Erythroblast (primary cell): ENCODE results near the gene RIPPLY3.
"Not testable (repeated sequence)": the region's sequence is repeated elsewhere in the genome, so short reads cannot be mapped to it uniquely, and the experiment has no call there.

Experiments used
- DNase-seq, 2 experiments: peaks; one replicate each; lab custom pipeline; 2025; lab: John Stamatoyannopoulos, UW
- GATA1 ChIP-seq: IDR thresholded peaks from 2 replicates; pipeline ENCODE4 v1.6.1; 2011; ENCODE audit warnings: low read depth, mild to moderate bottlenecking, control low read depth, low read length, moderate library complexity
- POLR2A ChIP-seq: IDR thresholded peaks from 2 replicates; pipeline ENCODE4 v1.6.1; 2011; ENCODE audit warnings: mild to moderate bottlenecking, low read length

Gene RIPPLY3

GRCh38 chr21:37028570-37028969 lies 22.1 kb downstream of the RIPPLY3 start:
- TF ChIP-seq GATA1: no peak
- no peak for TF ChIP-seq POLR2A
- DNase-seq: no peak

DNA sequence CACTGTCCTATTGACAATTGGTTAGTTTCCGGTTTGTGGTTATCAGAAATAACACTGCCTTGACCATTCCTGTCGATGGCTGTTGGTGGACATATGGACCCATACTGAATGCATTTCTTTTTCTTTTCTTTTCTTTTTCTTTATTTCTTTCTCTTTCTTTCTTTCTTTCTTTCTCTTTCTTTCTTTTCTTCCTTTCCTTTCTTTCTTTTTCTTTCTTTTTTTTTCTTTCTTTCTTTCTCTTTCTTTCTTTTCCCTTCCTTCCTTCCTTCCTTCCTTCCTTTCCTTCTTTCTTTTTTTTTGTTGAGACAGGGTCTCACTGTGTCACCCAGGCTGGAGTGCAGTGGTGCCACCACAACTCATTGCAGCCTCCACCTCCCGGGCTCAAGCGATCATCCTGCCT lies 24.4 kb downstream of the RIPPLY3 start:
- no peak for TF ChIP-seq GATA1
- no peak for TF ChIP-seq POLR2A
- no peak for DNase-seq

DNA sequence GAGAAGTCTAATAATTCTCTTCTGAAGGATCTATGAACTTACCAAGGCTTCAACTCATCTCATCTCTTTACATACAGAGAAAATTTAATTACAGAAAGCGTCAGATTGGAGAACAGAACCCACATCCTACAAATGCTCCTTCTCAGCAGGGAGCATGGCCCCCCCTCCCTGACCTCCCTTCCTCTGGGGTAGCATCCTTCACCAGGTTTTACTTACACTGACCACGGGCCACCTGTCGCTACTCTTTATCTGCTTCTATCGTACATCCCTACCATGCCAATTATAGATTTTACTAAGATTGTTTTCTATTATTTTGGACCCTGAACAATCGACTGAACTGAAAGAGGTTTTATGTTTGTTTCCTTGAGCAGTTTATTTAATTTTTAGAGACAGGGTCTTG lies 25.8 kb downstream of the RIPPLY3 start:
- no peak for DNase-seq
- TF ChIP-seq GATA1 (no peak), POLR2A (no peak)

DNA sequence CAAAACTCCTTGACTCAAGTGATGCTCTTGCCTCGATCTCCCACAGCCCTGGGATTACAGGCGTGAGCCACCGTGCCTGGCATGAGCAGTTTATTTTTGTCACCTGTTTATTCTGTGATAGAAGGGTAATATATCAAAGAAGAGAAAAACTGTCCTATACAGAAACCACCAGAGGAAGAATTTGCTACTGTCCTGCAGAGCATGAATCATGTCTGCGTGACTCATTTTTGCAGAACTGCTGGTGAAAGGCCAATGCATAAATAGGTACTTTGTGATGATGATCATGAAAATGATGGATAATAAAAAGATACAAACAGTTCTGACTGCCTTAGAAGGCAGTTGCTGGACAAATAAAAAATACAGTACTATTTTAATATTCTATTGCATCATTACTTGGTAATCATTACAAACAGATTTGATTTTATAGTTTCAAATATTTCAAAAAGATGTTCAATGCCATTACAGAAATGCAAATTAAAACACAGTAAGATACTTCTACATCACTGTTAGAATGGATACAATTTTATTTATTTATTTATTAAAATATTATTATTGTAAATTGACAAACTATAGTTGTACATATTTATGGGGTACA lies 26.5 kb downstream of the RIPPLY3 start:
- TF ChIP-seq POLR2A: no peak
- TF ChIP-seq GATA1: no peak
- DNase-seq: no peak

GRCh38 chr21:37034394-37034793 lies 27.9 kb downstream of the RIPPLY3 start:
- not testable (repeated sequence) for DNase-seq

DNA sequence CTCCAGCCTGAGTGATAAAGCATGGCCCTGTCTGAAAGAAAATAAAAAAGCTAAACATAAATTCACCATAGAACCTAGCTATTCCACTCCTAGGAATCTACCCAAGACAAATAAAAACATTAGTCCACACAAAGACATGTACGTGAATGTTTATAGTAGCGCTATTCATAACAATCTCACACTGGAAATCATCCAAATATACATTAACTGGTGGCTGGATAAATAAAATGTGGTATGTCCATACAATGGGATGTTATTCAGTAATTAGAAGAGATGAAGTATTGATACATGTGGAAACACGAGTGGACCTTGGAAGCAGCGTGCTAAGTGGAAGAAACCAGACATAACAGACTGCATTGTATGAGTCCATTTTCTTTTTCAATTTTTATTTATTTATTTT lies 29.7 kb downstream of the RIPPLY3 start:
- no peak for TF ChIP-seq POLR2A
- TF ChIP-seq GATA1: no peak
- DNase-seq: no peak

GRCh38 chr21:37039411-37040075 lies 33.0 kb downstream of the RIPPLY3 start:
- no peak for TF ChIP-seq POLR2A
- no peak for TF ChIP-seq GATA1
- no peak for DNase-seq

DNA sequence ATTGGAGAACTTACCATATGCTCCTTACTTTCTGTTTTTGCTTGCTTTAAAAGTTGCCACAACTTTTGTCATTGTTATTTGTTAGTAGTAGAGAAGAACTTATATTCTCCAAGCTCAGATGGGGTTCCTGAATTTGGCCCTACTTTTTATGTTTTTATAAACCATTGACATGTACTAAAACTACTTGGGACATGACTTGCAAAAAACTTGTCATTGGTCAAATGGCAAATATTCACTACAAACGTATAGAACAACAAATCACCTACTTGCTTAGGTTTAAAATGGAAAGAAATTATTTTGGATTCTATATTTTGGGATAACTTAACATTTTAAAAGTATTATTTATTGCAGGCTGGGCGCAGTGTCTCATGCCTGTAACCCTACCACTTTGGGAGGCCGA lies 33.7 kb downstream of the RIPPLY3 start:
- TF ChIP-seq GATA1: no peak
- TF ChIP-seq POLR2A: no peak
- no peak for DNase-seq

DNA sequence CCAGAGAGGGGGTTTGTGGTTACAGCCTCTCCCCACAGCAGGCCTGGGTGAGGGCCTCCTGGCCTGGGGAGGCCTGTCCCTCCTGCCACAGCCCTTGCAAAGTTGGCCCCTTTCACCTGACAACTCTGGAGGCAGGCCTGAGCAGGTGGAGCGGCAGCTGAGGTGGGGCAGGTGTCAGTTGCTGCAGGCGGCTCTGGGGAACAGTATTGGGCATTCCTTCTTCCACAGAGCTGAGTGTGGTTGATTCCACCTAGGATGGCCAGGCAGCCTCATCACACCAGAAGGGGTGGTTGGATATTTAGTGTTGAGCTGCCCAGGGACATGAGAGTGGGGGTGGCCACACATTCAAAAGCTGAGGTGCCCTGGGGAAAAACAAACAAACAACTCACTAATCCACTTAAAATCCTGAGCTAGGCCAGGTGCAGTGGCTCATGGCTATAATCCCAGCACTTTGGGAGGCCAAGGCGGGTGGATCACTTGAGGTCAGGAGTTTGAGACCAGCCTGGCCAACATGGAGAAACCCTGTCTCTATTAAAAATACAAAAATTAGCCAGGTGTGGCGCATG lies 35.3 kb downstream of the RIPPLY3 start:
- no peak for DNase-seq
- TF ChIP-seq GATA1 (no peak), POLR2A (no peak)

GRCh38 chr21:37043818-37044217 lies 37.3 kb downstream of the RIPPLY3 start:
- TF ChIP-seq POLR2A (no peak), GATA1 (no peak)
- no peak for DNase-seq

DNA sequence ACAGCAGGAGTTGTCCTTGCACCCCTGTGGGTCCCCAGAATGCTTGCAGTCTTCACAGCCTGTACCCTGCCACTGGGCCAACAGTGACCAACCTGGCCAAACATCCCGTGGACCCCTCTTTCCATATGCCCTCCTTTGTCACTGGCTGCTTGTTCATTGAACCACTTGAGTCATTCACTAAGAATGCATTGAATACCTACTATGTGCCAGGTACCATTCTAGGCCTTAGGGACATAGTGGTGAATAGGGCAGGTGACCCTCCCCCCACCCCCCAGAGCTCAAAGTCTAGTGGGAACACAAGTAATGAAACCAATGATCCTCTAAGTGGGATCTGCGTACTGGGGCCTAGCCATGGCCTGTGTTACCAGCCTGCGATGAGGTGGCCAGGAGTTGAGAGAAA lies 38.1 kb downstream of the RIPPLY3 start:
- TF ChIP-seq POLR2A: no peak
- TF ChIP-seq GATA1: no peak
- DNase-seq: no peak

GRCh38 chr21:37045149-37045548 lies 38.6 kb downstream of the RIPPLY3 start:
- no peak for DNase-seq

GRCh38 chr21:37045556-37045955 lies 39.1 kb downstream of the RIPPLY3 start:
- no peak for DNase-seq
- TF ChIP-seq POLR2A (no peak), GATA1 (no peak)

More at GRCh38 chr21:37045149-37045548, 38.6 kb downstream of the RIPPLY3 start:
- TF ChIP-seq GATA1 (no peak), POLR2A (no peak)

- TF ChIP-seq POLR2A: no peak
- TF ChIP-seq GATA1: no peak
- no peak for DNase-seq
Measured at GRCh38 chr21:37047079-37047478, 40.6 kb downstream of the RIPPLY3 start.

DNA sequence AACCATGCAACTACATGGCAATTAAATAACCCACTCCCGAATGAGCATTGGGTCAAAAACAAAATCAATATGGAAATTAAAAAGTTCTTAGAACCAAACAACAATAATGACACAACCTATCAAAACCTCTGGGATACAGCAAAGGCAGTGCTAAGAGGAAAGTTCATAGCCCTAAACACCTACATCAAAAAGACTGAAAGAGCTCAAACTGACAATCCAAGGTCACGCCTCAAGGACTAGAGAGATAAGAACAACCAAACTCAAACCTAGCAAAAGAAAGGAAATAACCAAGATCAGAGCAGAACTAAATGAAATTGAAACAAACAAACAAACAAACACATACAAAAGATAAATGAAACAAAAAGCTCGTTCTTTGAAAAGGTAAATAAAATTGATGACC lies 43.2 kb downstream of the RIPPLY3 start:
- DNase-seq: not testable (repeated sequence)
